GM19395 (cell line): ENCODE results near the gene SLC32A1.

Experiments used
- ATAC-seq: cut with Tn5 transposase; IDR thresholded peaks from one replicate; pipeline ENCODE4 v1.9.1; 2021; ENCODE audit warnings: mild to moderate bottlenecking, moderate library complexity; ENCODE audit not compliant: unreplicated experiment

Gene SLC32A1

GRCh38 chr20:38751360-38751976 lies 27.2 kb downstream of the SLC32A1 start:
- ATAC-seq, result no peak

- ATAC-seq, result no peak
These were observed 27.7 kb downstream of the SLC32A1 start for GRCh38 chr20:38752029-38752428.

- no peak for ATAC-seq
These were observed 30.6 kb downstream of the SLC32A1 start for GRCh38 chr20:38754924-38755323.

GRCh38 chr20:38755324-38755910 lies 31.1 kb downstream of the SLC32A1 start:
- ATAC-seq, result no peak

GRCh38 chr20:38757145-38757775 lies 33.0 kb downstream of the SLC32A1 start:
- ATAC-seq, result no peak

GRCh38 chr20:38759106-38759505 lies 34.8 kb downstream of the SLC32A1 start:
- no peak for ATAC-seq

GRCh38 chr20:38760978-38761377 lies 36.7 kb downstream of the SLC32A1 start:
- no peak for ATAC-seq

- ATAC-seq, result no peak
These were observed 37.9 kb downstream of the SLC32A1 start for GRCh38 chr20:38762174-38762573.

GRCh38 chr20:38763616-38764015 lies 39.3 kb downstream of the SLC32A1 start:
- ATAC-seq, result no peak

- no peak for ATAC-seq
These were observed 40.5 kb downstream of the SLC32A1 start for GRCh38 chr20:38764567-38765318.

- ATAC-seq, result no peak
These were observed 41.8 kb downstream of the SLC32A1 start for GRCh38 chr20:38766071-38766470.

- no peak for ATAC-seq
These were observed 45.4 kb downstream of the SLC32A1 start for GRCh38 chr20:38769376-38770295.

GRCh38 chr20:38770546-38770945 lies 46.3 kb downstream of the SLC32A1 start:
- no peak for ATAC-seq

GRCh38 chr20:38770970-38771369 lies 46.7 kb downstream of the SLC32A1 start:
- no peak for ATAC-seq

- ATAC-seq, result no peak
These were observed 47.3 kb downstream of the SLC32A1 start for GRCh38 chr20:38771621-38772020.

- no peak for ATAC-seq
These were observed 49.9 kb downstream of the SLC32A1 start for GRCh38 chr20:38774167-38774566.

GRCh38 chr20:38776363-38776762 lies 52.1 kb downstream of the SLC32A1 start:
- ATAC-seq, result no peak
